ENCODE results near the gene NSG1.

- TF ChIP-seq TOE1 (IDR thresholded peaks at IDR 0.05; ENCODE audit: borderline replicate concordance) (no peak), TOE1 (CRISPR knock-in tag; IDR thresholded peaks at IDR 0.05; ENCODE audit: borderline replicate concordance, low read depth) (no peak), NR3C1 (CRISPR knock-in tag; IDR thresholded peaks at IDR 0.05) (no peak), HDAC3 (IDR thresholded peaks at IDR 0.05; ENCODE audit: borderline replicate concordance, partially characterized antibody) (no peak), POLR2A (conservative IDR thresholded peaks at IDR 0.05) (no peak), ZNF274 (IDR thresholded peaks at IDR 0.05; ENCODE audit: borderline replicate concordance, low read depth, low read length) (no peak), POLR2AphosphoS5 (IDR thresholded peaks at IDR 0.05; ENCODE audit: control insufficient read depth, insufficient read depth, low read depth, low read length) (no peak), ZNF146 (CRISPR knock-in tag; IDR thresholded peaks at IDR 0.05; ENCODE audit: unreplicated experiment) (no peak), ZNF324 (CRISPR knock-in tag; IDR thresholded peaks at IDR 0.05) (no peak)
Measured at GRCh38 chr4:4409416-4410115, 22.7 kb downstream of the NSG1 start.
